Right lobe of liver (tissue), 6 donors: ENCODE results near the gene MAD2L1BP. TPM values are rescaled to one million over a fixed set of nuclear protein-coding genes. Genes with fewer than 3 reads are reported as not detected.

Source experiments
- ATAC-seq, 4 donors: fragments of 200-7000 bp; cut with Tn5 transposase; one replicate each; pipeline ENCODE4 v1.9.1; 2020; ENCODE audit warnings: mild to moderate bottlenecking in 4 of 4, moderate library complexity in 4 of 4
- DNase-seq, 3 donors: peaks; one replicate each; pipeline ENCODE4 v3.0.0-alpha.2; 2020
- H3K27ac ChIP-seq, 3 donors: fragments of 200-600 bp; one replicate each; pipeline ENCODE4 v1.8.0; 2022
- H3K27me3 ChIP-seq, 2 donors: fragments of 200-600 bp; one replicate each; pipeline ENCODE4 v1.8.0; 2022
- H3K36me3 ChIP-seq, 4 donors: fragments of 200-600 bp; sonication (generic) in 1 of 4; one replicate each; pipeline versions ENCODE4 v1.5.1 to v1.8.0; 2017 to 2022; ENCODE audit warnings: control low read depth in 1 of 4
- H3K4me1 ChIP-seq, 4 donors: fragments of 200-600 bp; sonication (generic) in 1 of 4; one replicate each; pipeline versions ENCODE4 v1.5.1 to v1.8.0; 2017 to 2022; ENCODE audit warnings: control low read depth in 1 of 4
- H3K4me3 ChIP-seq, 3 donors: fragments of 200-600 bp; one replicate each; pipeline ENCODE4 v1.8.0; 2022
- H3K9me3 ChIP-seq, 4 donors: fragments of 200-600 bp; sonication (generic) in 1 of 4; one replicate each; pipeline versions ENCODE4 v1.5.1 to v1.8.0; 2017 to 2022; ENCODE audit warnings: control low read depth in 1 of 4
- CTCF ChIP-seq, 4 donors: fragments of 200-600 bp in 3 of 4; fragments of 450-650 bp in 1 of 4; IDR thresholded peaks; one replicate each; pipeline versions ENCODE4 v1.5.1 to v1.8.0; 2016 to 2022; ENCODE audit warnings: antibody characterized with exemption in 4 of 4, mild to moderate bottlenecking in 2 of 4
- POLR2A ChIP-seq: fragments of 450-650 bp; IDR thresholded peaks from one replicate; pipeline ENCODE4 v1.6.1; 2017; ENCODE audit warnings: antibody characterized with exemption, mild to moderate bottlenecking
- WGBS: methylation state at CpG from one replicate; pipeline ENCODE4 v1.1.6; 2018; ENCODE audit warnings: low coverage, low lambda C conversion rate; ENCODE audit not compliant: insufficient coverage; ENCODE audit errors: missing lambda C conversion rate; 5-methylcytosine and 5-hydroxymethylcytosine counted together
- intact Hi-C, 2 donors: fragments of 100-400 bp; cut with DNase I; formaldehyde crosslinking; loops; one replicate each; pipeline versions ENCODE4 v1.11.2 to v1.14.1; 2022
- total RNA-seq, 6 experiments: library from RNA; depleted of rRNA in 2 of 6; stranded (reverse); fragments of >200 nt in 2 of 6; fragmentation: NEBNext Ultra II Directional in 3 of 6; extraction: Animal tissue kit (Norgen Biotek cat#: 25700) in 3 of 6; gene quantifications; one replicate each; pipeline versions ENCODE4 v1.1.0 to v1.2.4, GENCODE V29; 2016 to 2023
- donor health status: DM: no; HTN: yes; CAD: no.
- donor health status: DM: no; HTN: no; CAD: no.
- donor health status: DM: no; HTN: no; CAD: no.
- donor health status: DM: no; HTN: yes; CAD: no.
- donor health status: DM: no; HTN: yes; CAD: no.

MAD2L1BP gene
- total RNA-seq, 6 experiments from 2014 or later = 11.7 to 31.7 (median 14.6) TPM

- intact Hi-C loops = no loop called here
- Histone ChIP-seq H3K4me1 (no peaks in the 10 kb centered on the region), H3K27ac (no peak overlapping the region), H3K36me3 (peaks cover 0 to 50% (median 22%) of the 10 kb centered on the region in 4 donors), H3K9me3 (no peaks in the 10 kb centered on the region), H3K4me3 (no peak overlapping the region), H3K27me3 (no peaks in the 10 kb centered on the region)
- no peak for DNase-seq
- 81% methylated on average over 4 of the region's 6 CpGs for WGBS
- TF ChIP-seq POLR2A (no peak), CTCF (IDR thresholded peaks at IDR 0.05) (no peak)
- ATAC-seq = no peak
Measured at GRCh38 chr6:43679057-43679456, 43.4 kb downstream of the MAD2L1BP start.

GRCh38 chr6:43680308-43681200 is 44.9 kb downstream of the MAD2L1BP start:
- Histone ChIP-seq H3K4me3 (no peak overlapping the region), H3K27ac (no peak overlapping the region), H3K27me3 (no peaks in the 10 kb centered on the region), H3K4me1 (no peaks in the 10 kb centered on the region), H3K36me3 (peaks cover 0 to 36% (median 18%) of the 10 kb centered on the region in 4 donors), H3K9me3 (no peaks in the 10 kb centered on the region)
- 85% methylated on average over 5 of the region's 11 CpGs for WGBS
- intact Hi-C loops = no loop called here
- TF ChIP-seq CTCF (IDR thresholded peaks at IDR 0.05) (no peak), POLR2A (no peak)
- ATAC-seq = no peak
- DNase-seq = no peak

GRCh38 chr6:43681303-43681702 is 45.7 kb downstream of the MAD2L1BP start:
- ATAC-seq = no peak
- no peak for DNase-seq
- H3K9me3 ChIP-seq = no peaks in the 10 kb centered on the region
- intact Hi-C loops = no loop called here
- 88% methylated on average over 4 of the region's 5 CpGs for WGBS
- TF ChIP-seq CTCF (IDR thresholded peaks at IDR 0.05) (no peak), POLR2A (no peak)
- H3K4me1 ChIP-seq = peaks cover 0 to 2% (median 0%) of the 10 kb centered on the region in 4 donors
- H3K4me3 ChIP-seq = no peak overlapping the region
- H3K36me3 ChIP-seq = peaks cover 0 to 34% (median 17%) of the 10 kb centered on the region in 4 donors
- no peak overlapping the region for H3K27ac ChIP-seq
- no peaks in the 10 kb centered on the region for H3K27me3 ChIP-seq

GRCh38 chr6:43682724-43683429 is 47.2 kb downstream of the MAD2L1BP start:
- no peak for TF ChIP-seq CTCF (IDR thresholded peaks at IDR 0.05)
- no peak for TF ChIP-seq POLR2A
- 76% methylated on average over 7 of the region's 8 CpGs for WGBS
- peaks cover 0 to 18% (median 6%) of the 10 kb centered on the region in 4 donors for H3K36me3 ChIP-seq
- H3K4me1 ChIP-seq = peaks cover 0 to 9% (median 0%) of the 10 kb centered on the region in 4 donors
- no peak for ATAC-seq
- H3K4me3 ChIP-seq = no peak overlapping the region
- DNase-seq = no peak
- no peak overlapping the region for H3K27ac ChIP-seq
- H3K9me3 ChIP-seq = no peaks in the 10 kb centered on the region
- intact Hi-C loops = no loop called here
- H3K27me3 ChIP-seq = no peaks in the 10 kb centered on the region
